Mucosa of descending colon (tissue), 3 donors: Measurements from ENCODE around the gene FRZB. TPM values are rescaled to one million over a fixed set of nuclear protein-coding genes. Genes with fewer than 3 reads are reported as not detected.

Experiments
- ATAC-seq: fragments of 200-7000 bp; cut with Tn5 transposase; one replicate; pipeline ENCODE4 v1.9.1; 2020; ENCODE audit warnings: mild to moderate bottlenecking, moderate library complexity
- DNase-seq, 3 donors: peaks; one replicate each; pipeline ENCODE4 v3.0.0-alpha.2; 2020
- H3K36me3 ChIP-seq: fragments of 200-600 bp; one replicate; pipeline ENCODE4 v1.8.0; 2021; ENCODE audit warnings: low read depth, mild to moderate bottlenecking
- H3K4me1 ChIP-seq: fragments of 200-600 bp; one replicate; pipeline ENCODE4 v1.8.0; 2021; ENCODE audit warnings: low read depth, mild to moderate bottlenecking
- H3K4me3 ChIP-seq: fragments of 200-600 bp; one replicate; pipeline ENCODE4 v1.8.0; 2021; ENCODE audit warnings: mild to moderate bottlenecking
- H3K9me3 ChIP-seq: fragments of 200-600 bp; one replicate; pipeline ENCODE4 v1.8.0; 2021; ENCODE audit warnings: mild to moderate bottlenecking
- intact Hi-C, 2 donors: fragments of 100-400 bp; cut with DNase I in 1 of 2; cut with micrococcal nuclease in 1 of 2; formaldehyde crosslinking; loops; one replicate each; pipeline versions ENCODE4 v1.11.0 to v1.11.1; 2022; cut with DNase I, micrococcal nuclease
- long read RNA-seq, 2 donors: library from polyadenylated mRNA; unstranded; transcript quantifications; one replicate each; pipeline ENCODE4 v2.0.0, GENCODE V29; 2019 to 2021
- total RNA-seq, 3 donors: library from RNA; stranded (reverse); fragmentation: NEBNext Ultra II Directional in 2 of 3; extraction: Animal tissue kit (Norgen Biotek cat#: 25700) in 2 of 3; gene quantifications; one replicate each; pipeline versions ENCODE4 v1.2.1 to v1.2.4, GENCODE V29; 2021 to 2023
- TF ChIP-seq, protein P1 (sequence below): fragments of 200-600 bp; IDR thresholded peaks from one replicate; pipeline ENCODE4 v1.8.0; 2022; ENCODE audit warnings: antibody characterized with exemption, mild to moderate bottlenecking
- donor health status: DM: no; HTN: no; CAD: no; lungs with moderate emphysema.
- donor health status: DM: no; HTN: no; CAD: no.
- donor health status: DM: no; HTN: yes; CAD: no.

The FRZB gene, protein sequence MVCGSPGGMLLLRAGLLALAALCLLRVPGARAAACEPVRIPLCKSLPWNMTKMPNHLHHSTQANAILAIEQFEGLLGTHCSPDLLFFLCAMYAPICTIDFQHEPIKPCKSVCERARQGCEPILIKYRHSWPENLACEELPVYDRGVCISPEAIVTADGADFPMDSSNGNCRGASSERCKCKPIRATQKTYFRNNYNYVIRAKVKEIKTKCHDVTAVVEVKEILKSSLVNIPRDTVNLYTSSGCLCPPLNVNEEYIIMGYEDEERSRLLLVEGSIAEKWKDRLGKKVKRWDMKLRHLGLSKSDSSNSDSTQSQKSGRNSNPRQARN
- 10 to 100 TPM in 1 of 3 donors, 1 to 10 TPM in 2; 5.9 to 15.7 (median 8.9) TPM for total RNA-seq
- long read RNA-seq, donor 1, transcript FRZB-201 (6 exons, 3,162 nt): major isoform, 16 of 16 reads
- long read RNA-seq, donor 1, partial matches to known transcripts: 0 of 16 reads
- long read RNA-seq, donor 1, other reads (novel, unspliced or antisense): 0 of 16 reads
- long read RNA-seq, donor 2, transcript FRZB-201 (6 exons, 3,162 nt): major isoform, 11 of 11 reads
- long read RNA-seq, donor 2, partial matches to known transcripts: 0 of 11 reads
- long read RNA-seq, donor 2, other reads (novel, unspliced or antisense): 0 of 11 reads

DNA sequence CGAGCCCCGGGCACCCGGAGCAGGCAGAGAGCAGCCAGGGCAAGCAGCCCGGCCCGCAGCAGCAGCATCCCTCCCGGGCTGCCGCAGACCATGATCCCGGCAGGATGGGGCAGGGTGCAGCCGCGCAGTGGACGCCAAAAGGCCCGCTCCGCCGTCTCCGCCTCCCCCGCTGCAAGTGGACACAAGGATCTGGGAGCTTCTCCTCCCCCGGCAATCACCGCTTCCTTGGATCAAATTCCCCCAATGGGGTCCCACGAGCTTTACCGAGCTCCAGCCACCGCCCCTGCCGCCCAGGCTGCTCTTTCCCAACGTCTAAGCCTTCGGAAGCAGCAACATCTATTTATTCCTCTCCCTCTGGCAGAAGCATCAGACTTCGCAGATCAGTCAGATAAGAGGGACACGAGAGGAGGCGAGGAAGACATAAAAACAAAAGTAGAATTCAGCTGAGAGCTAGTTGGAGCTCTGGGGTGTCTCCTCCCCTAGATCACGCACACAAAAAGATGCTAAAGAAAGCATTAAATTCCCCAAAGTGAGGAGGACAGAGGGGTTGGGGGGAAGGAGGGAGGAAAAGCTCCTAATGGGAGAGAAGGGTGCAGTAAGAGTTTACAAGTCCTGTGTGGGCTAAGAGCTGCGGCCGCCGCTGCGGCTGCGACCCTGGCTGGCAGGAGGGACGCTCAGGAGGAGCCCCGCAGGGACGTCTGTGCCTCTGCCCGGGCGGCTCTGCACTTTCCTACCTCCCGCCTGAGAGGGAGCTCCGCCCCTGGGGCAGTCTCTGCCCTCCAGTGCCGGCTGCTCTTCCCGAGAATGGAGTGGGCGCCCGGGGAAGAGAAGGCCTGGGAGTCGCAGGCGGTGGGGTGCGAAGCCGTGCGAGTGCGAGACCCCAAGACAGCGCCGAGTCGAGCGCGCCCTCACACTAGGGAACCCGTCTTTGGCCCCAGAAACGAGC lies at the start of gene FRZB:
Gene FRZB, minus strand, starts transcription at position 177 of the 946 bp plus-strand sequence. Its CDS starts 85 bp downstream, at position 92.
- H3K9me3 ChIP-seq: no peaks in the 10 kb centered on the region
- H3K36me3 ChIP-seq: no peaks in the 10 kb centered on the region
- TF ChIP-seq, protein P1, sequence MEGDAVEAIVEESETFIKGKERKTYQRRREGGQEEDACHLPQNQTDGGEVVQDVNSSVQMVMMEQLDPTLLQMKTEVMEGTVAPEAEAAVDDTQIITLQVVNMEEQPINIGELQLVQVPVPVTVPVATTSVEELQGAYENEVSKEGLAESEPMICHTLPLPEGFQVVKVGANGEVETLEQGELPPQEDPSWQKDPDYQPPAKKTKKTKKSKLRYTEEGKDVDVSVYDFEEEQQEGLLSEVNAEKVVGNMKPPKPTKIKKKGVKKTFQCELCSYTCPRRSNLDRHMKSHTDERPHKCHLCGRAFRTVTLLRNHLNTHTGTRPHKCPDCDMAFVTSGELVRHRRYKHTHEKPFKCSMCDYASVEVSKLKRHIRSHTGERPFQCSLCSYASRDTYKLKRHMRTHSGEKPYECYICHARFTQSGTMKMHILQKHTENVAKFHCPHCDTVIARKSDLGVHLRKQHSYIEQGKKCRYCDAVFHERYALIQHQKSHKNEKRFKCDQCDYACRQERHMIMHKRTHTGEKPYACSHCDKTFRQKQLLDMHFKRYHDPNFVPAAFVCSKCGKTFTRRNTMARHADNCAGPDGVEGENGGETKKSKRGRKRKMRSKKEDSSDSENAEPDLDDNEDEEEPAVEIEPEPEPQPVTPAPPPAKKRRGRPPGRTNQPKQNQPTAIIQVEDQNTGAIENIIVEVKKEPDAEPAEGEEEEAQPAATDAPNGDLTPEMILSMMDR: no peak
- DNase-seq (peak; percentile 46 to 62 (median 56)), ATAC-seq (peak; percentile 75)
- peak within 1 kb of the TSS; percentile 1 for H3K4me3 ChIP-seq
- peaks cover 9% of the 10 kb centered on the region for H3K4me1 ChIP-seq
- intact Hi-C loops: no loop called here

DNA sequence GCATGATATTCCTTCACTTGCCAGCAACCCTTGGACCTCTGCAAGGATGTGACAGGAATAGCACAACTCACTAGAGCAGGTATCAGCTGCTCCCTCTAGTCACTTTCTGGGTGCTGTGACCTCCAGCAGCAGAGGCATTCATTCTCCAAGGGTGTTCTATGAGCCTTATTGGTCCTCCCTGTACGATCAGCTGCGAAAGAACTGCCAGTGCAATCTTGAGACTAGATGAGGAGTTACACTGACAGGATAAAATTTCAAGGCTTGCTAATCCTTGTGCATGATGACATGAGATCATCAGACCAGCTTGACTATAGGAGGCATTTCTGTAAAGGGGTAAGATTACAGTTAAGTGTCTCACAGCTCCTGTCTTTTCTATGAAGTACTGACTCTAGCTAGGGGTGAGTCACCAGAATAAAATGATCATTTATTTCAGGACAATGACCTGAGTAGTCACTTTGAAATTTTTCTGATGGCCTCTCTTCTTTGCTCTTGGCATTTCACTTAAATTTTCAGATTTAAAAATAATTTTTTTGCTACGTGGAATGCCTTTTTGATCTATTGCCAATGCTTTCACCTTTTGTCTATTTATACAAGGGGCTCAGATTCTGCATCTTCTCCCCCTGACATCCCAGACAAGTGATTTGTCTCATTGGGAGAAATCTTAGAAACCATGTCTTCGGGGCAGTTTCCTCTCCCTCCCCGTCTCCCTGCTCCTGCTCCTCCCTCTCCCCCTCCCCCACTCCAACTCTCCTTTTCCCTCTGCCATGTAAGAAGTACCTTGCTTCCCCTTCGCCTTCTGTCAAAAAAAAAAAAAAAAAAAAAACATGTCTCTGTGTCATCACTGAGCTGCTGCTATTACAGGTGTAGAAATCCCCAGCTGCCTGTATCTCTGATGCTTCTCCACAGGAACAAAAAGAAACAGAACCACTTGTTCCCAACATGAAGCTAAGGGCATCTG lies 49.2 kb upstream of the FRZB start:
- intact Hi-C loops: no loop called here
- TF ChIP-seq, protein P1: no peak
- no peak for ATAC-seq

DNA sequence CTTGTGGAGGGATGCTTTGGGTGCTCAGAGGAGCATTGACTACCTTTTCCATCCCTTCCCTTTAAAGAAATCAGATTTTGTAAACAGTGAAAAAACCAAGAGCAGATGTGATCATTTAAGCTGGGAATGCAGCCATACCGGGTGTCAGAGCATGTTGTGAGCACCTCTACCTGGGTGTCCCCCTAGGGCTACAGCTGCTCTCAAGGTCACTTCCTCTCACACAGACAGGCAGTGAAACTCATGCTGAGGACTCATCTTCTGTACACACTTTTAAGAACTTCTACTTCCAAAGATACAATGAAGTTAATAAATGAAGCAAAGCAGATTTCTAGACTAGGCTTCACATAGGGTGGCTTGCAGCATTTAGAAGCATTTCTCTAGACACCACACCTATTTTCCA lies 48.4 kb upstream of the FRZB start:
- H3K4me1 ChIP-seq: no peaks in the 10 kb centered on the region
- no peak for ATAC-seq
- no peak overlapping the region for H3K4me3 ChIP-seq
- H3K36me3 ChIP-seq: no peaks in the 10 kb centered on the region
- H3K9me3 ChIP-seq: no peaks in the 10 kb centered on the region
- no peak for DNase-seq
- intact Hi-C loops: no loop called here
- TF ChIP-seq, protein P1: no peak

More for the DNA sequence above, 49.2 kb upstream of the FRZB start:
- H3K36me3 ChIP-seq: no peaks in the 10 kb centered on the region
- no peaks in the 10 kb centered on the region for H3K4me1 ChIP-seq
- DNase-seq: no peak
- H3K9me3 ChIP-seq: no peaks in the 10 kb centered on the region
- H3K4me3 ChIP-seq: no peak overlapping the region

DNA sequence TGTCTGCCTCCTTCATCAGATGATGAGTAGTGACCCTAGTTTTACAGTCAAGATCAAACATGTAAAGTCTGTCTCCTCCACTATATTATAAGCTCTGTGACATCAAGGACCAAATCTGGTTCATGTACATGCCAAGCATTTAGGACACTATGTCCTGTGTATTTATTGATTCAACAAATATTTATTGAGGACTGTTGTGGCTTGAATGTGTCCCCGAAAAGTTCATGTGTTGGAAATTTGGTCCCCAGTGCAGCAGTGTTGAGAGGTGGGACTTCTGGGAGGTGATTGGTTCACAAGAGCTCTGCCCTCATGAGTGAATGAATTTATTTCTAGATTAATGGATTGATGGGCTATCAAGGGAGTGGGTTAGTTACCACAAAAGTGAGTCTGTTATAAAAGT lies 46.6 kb upstream of the FRZB start:
- TF ChIP-seq, protein P1: no peak
- DNase-seq (no peak), ATAC-seq (no peak)
- Histone ChIP-seq H3K36me3 (no peaks in the 10 kb centered on the region), H3K4me1 (no peaks in the 10 kb centered on the region), H3K4me3 (no peak overlapping the region), H3K9me3 (no peaks in the 10 kb centered on the region)
- intact Hi-C loops: no loop called here
